ENCODE measurements around the gene BGLAP. TPM values are rescaled to one million over a fixed set of nuclear protein-coding genes. Genes with fewer than 3 reads are reported as not detected.
A peak's percentile ranks its signal among the peaks of the same experiment; 100 is the strongest.

BGLAP gene
- total and polyA plus RNA-seq, 2 donors (not counting 3 experiments of a cell fraction or from before 2014, with no cell fraction given) = 0.65 to 1.0 TPM

- CTCF ChIA-PET = interaction anchor here (1.0 to 3.9 kb wide), 2 partner anchors 25 to 54 kb away, joined by 5 to 17 read pairs; no protein-coding TSS in a partner anchor
- Histone ChIP-seq H3K36me3 (ENCODE audit: control insufficient read depth in 2 of 2, extremely low read depth in 1 of 2, insufficient read depth in 2 of 2, low read length in 2 of 2) (peaks cover 3 to 6% of the 10 kb centered on the region in 2 experiments), H2AFZ (ENCODE audit: low read depth, low read length) (no peak overlapping the region), H3K9ac (replicated peaks; ENCODE audit: extremely low read depth, insufficient read depth, low read length) (no peak overlapping the region), H3K27me3 (ENCODE audit: control insufficient read depth in 2 of 2, insufficient read depth in 2 of 2, low read length in 2 of 2) (no peaks in the 10 kb centered on the region), H3K4me2 (ENCODE audit: insufficient read depth, low read length) (no peak overlapping the region), H4K20me1 (replicated peaks; ENCODE audit: control insufficient read depth, extremely low read depth, insufficient read depth, low read length) (no peaks in the 10 kb centered on the region), H3K9me1 (replicated peaks; ENCODE audit: control insufficient read depth, extremely low read depth, insufficient read depth, low read length) (no peaks in the 10 kb centered on the region), H3K4me3 (replicated peaks in 1 of 3; ENCODE audit: insufficient read depth in 1 of 3, low read depth in 1 of 3, low read length in 3 of 3) (no peak overlapping the region), H3K4me1 (ENCODE audit: control insufficient read depth, extremely low read depth, insufficient read depth, low read length) (peaks cover 6% of the 10 kb centered on the region), H3K79me2 (ENCODE audit: control insufficient read depth, insufficient read depth, low read length) (peaks cover 42% of the 10 kb centered on the region), H3K9me3 (replicated peaks; ENCODE audit: control insufficient read depth, insufficient read depth, low read length) (no peaks in the 10 kb centered on the region), H3K27ac (ENCODE audit: insufficient read depth, low read depth, low read length) (no peak overlapping the region)
- DNase-seq (ENCODE audit: low read depth, low spot score) (no peak), FAIRE-seq (no peak)
- TF ChIP-seq MYC (IDR thresholded peaks at IDR 0.05; ENCODE audit: low read depth, low read length) (no peak), FOS (IDR thresholded peaks at IDR 0.05; ENCODE audit: borderline replicate concordance, insufficient read depth, low read length) (no peak), MAX (IDR thresholded peaks at IDR 0.05; ENCODE audit: insufficient read depth, insufficient read length) (no peak), JUN (IDR thresholded peaks at IDR 0.05; ENCODE audit: borderline replicate concordance, insufficient read depth, insufficient read length, low read depth) (no peak)
- POLR2A ChIA-PET = interaction anchor here (1.1 kb wide), 1 partner anchor 13 kb away, joined by 4 read pairs; the partner anchor contains the start of gene PMF1
- intact Hi-C loops (cut with micrococcal nuclease) = no loop called here
- dilution Hi-C loops (cut with MboI; ENCODE audit: extremely low pct_ligation_motif_present, low sequenced_read_pairs) = no loop called here
- no TSS peak for BruUV-seq (replicated peaks)
These were observed 41.9 kb upstream of the BGLAP start for GRCh38 chr1:156200044-156200443.

- no peaks in the 10 kb centered on the region for H3K9me3 ChIP-seq (replicated peaks; ENCODE audit: control insufficient read depth, insufficient read depth, low read length)
- no TSS peak for BruUV-seq (replicated peaks)
- H2AFZ ChIP-seq (ENCODE audit: low read depth, low read length) = no peak overlapping the region
- TF ChIP-seq POLR2A (IDR thresholded peaks at IDR 0.05; ENCODE audit: low read depth, low read length) (no peak), POLR2AphosphoS5 (IDR thresholded peaks at IDR 0.05; ENCODE audit: insufficient read depth, low read depth, low read length) (no peak), CTCF (IDR thresholded peaks at IDR 0.05; ENCODE audit: extremely low read depth in 1 of 2, insufficient read depth in 1 of 2, low read depth in 1 of 2, low read length in 2 of 2) (no peak), FOS (IDR thresholded peaks at IDR 0.05; ENCODE audit: borderline replicate concordance, insufficient read depth, low read length) (no peak), EZH2 (IDR thresholded peaks at IDR 0.05; ENCODE audit: borderline replicate concordance, low read depth, low read length, severe bottlenecking) (no peak)
- H4K20me1 ChIP-seq (replicated peaks; ENCODE audit: control insufficient read depth, extremely low read depth, insufficient read depth, low read length) = no peaks in the 10 kb centered on the region
- CTCF ChIA-PET = interaction anchor here (0.6 to 1.1 kb wide), 5 partner anchors 9 to 58 kb away, joined by 3 to 6 read pairs (median 3); partner anchors contain the start of gene PMF1
- POLR2A ChIA-PET = no interaction called here
- dilution Hi-C loops (cut with MboI; ENCODE audit: extremely low pct_ligation_motif_present, low sequenced_read_pairs) (no loop called here), intact Hi-C loops (cut with micrococcal nuclease) (no loop called here)
- peak overlapping the region; percentile 21 for H3K4me2 ChIP-seq (ENCODE audit: insufficient read depth, low read length)
- H3K27ac ChIP-seq (ENCODE audit: insufficient read depth, low read depth, low read length) = peak overlapping the region; percentile 6
- no peaks in the 10 kb centered on the region for H3K27me3 ChIP-seq (ENCODE audit: control insufficient read depth in 2 of 2, insufficient read depth in 2 of 2, low read length in 2 of 2)
- H3K79me2 ChIP-seq (ENCODE audit: control insufficient read depth, insufficient read depth, low read length) = peaks cover 15% of the 10 kb centered on the region
- peak; percentile 32 for DNase-seq (ENCODE audit: low read depth, low spot score)
- no peaks in the 10 kb centered on the region for H3K9me1 ChIP-seq (replicated peaks; ENCODE audit: control insufficient read depth, extremely low read depth, insufficient read depth, low read length)
- FAIRE-seq = no peak
- H3K36me3 ChIP-seq (ENCODE audit: control insufficient read depth in 2 of 2, extremely low read depth in 1 of 2, insufficient read depth in 2 of 2, low read length in 2 of 2) = peaks cover 3 to 13% of the 10 kb centered on the region in 2 experiments
- H3K9ac ChIP-seq (replicated peaks; ENCODE audit: extremely low read depth, insufficient read depth, low read length) = no peak overlapping the region
- H3K4me1 ChIP-seq (ENCODE audit: control insufficient read depth, extremely low read depth, insufficient read depth, low read length) = peaks cover 6% of the 10 kb centered on the region
- H3K4me3 ChIP-seq (replicated peaks in 1 of 3; ENCODE audit: insufficient read depth in 1 of 3, low read depth in 1 of 3, low read length in 3 of 3) = no peak overlapping the region
These were observed 38.7 kb upstream of the BGLAP start for GRCh38 chr1:156203331-156203730.
